Skeletal muscle tissue (tissue), 4 donors: ENCODE data around the gene SEMA4D. TPM values are rescaled to one million over a fixed set of nuclear protein-coding genes. Genes with fewer than 3 reads are reported as not detected.

ENCODE experiments used
- H3K27ac ChIP-seq: one replicate; pipeline ENCODE4 v1.7.0; 2013; ENCODE audit warnings: mild to moderate bottlenecking, low read depth, low read length, inconsistent platforms
- H3K27me3 ChIP-seq, 3 donors: one replicate each; pipeline ENCODE4 v1.7.0; 2013; ENCODE audit warnings: low read length in 3 of 3; ENCODE audit not compliant: control insufficient read depth in 3 of 3, insufficient read depth in 3 of 3
- H3K36me3 ChIP-seq, 3 donors: one replicate each; pipeline ENCODE4 v1.7.0; 2013; ENCODE audit warnings: low read length in 3 of 3; ENCODE audit not compliant: control insufficient read depth in 3 of 3, insufficient read depth in 3 of 3
- H3K4me1 ChIP-seq, 3 donors: one replicate each; pipeline ENCODE4 v1.7.0; 2013; ENCODE audit warnings: low read length in 3 of 3, mild to moderate bottlenecking in 3 of 3; ENCODE audit not compliant: control insufficient read depth in 3 of 3, insufficient read depth in 3 of 3
- H3K4me3 ChIP-seq, 3 donors: one replicate each; pipeline ENCODE4 v1.7.0; 2013; ENCODE audit warnings: low read length in 3 of 3
- H3K9ac ChIP-seq, 3 donors: one replicate each; pipeline ENCODE4 v1.7.0; 2013; ENCODE audit warnings: low read length in 3 of 3, mild to moderate bottlenecking in 3 of 3, moderate library complexity in 2 of 3, low read depth in 1 of 3
- H3K9me3 ChIP-seq, 3 donors: one replicate each; pipeline ENCODE4 v1.7.0; 2013; ENCODE audit warnings: low read length in 3 of 3; ENCODE audit not compliant: control insufficient read depth in 3 of 3
- total RNA-seq: library from RNA; depleted of rRNA; stranded (reverse); fragments of >200 nt; gene quantifications from one replicate; pipeline ENCODE4 v1.2.3, GENCODE V29; 2014
- donor health status: Osteomylitis.

SEMA4D gene
- total RNA-seq, 1 donor from 2014 or later, result 14.6 TPM

DNA sequence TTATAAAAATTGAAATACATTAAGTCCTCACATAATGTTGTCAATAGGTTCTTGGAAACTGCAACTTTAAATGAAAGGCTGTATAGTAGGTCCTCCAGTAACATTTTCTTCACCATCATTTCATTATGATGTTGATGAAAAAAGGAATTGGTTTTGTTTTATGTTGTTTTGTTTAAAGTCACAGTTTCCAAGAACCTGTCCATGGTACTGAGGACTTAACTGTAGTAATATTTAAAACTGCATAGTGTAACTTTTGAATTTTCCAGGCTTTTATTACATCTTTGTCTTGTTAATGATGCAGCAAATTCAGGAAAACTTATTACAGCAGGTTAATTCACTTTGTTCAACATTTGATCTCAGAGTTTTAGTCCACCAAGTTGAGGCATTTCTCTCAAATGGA lies 168.0 kb downstream of the SEMA4D start:
- no peak overlapping the region for H3K27ac ChIP-seq
- H3K27me3 ChIP-seq, result no peaks in the 10 kb centered on the region
- H3K4me3 ChIP-seq, result no peak overlapping the region
- peaks cover 36 to 68% (median 63%) of the 10 kb centered on the region in 3 donors for H3K36me3 ChIP-seq
- H3K9ac ChIP-seq, result no peak overlapping the region
- H3K4me1 ChIP-seq, result no peaks in the 10 kb centered on the region
- no peaks in the 10 kb centered on the region for H3K9me3 ChIP-seq

DNA sequence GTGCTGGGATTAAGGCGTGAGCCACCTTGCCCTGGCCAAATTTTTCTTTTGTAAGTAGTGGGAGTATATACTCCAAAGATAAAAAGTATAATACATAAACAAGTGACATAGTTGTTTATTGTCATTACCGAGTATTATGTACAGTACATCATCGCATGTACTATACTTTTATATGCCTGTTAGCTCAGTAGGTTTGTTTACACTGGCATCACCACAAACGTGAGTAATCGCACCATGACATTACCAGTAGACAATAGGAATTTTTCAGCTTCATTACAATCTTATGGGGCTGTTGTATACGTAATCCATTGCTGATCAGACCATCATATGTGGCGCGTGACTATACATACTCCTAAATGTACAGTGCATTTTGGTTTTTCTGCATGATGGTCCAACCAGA lies 169.8 kb downstream of the SEMA4D start:
- peaks cover 25 to 53% (median 45%) of the 10 kb centered on the region in 3 donors for H3K36me3 ChIP-seq

DNA sequence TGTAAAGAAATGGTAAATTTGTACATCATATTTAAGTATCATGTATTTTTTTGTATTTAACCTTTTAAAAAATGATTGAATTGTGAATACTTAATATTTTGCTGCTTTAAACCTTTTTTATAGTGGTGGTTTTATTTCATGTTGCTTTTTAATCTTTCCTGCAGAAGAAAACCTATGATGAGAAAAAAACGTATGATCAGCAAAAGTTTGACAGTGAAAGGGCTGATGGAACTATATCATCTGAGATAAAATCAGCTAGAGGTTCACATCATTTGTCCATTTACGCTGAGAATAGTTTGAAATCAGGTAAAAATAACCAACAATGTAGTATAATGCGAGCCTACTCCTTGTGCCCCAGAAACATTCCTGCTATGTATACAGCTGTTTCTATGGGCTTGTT lies 172.2 kb downstream of the SEMA4D start:
- no peak overlapping the region for H3K4me3 ChIP-seq
- H3K9ac ChIP-seq, result no peak overlapping the region
- no peak overlapping the region for H3K27ac ChIP-seq
- H3K27me3 ChIP-seq, result no peaks in the 10 kb centered on the region
- peaks cover 16 to 35% (median 34%) of the 10 kb centered on the region in 3 donors for H3K36me3 ChIP-seq
- H3K9me3 ChIP-seq, result no peaks in the 10 kb centered on the region
- peaks cover 10 to 29% (median 16%) of the 10 kb centered on the region in 3 donors for H3K4me1 ChIP-seq

More for the DNA sequence above, 169.8 kb downstream of the SEMA4D start:
- H3K4me1 ChIP-seq, result peaks cover 7 to 14% (median 10%) of the 10 kb centered on the region in 3 donors
- H3K9ac ChIP-seq, result no peak overlapping the region
- no peaks in the 10 kb centered on the region for H3K27me3 ChIP-seq
- H3K27ac ChIP-seq, result no peak overlapping the region
- no peak overlapping the region for H3K4me3 ChIP-seq
- H3K9me3 ChIP-seq, result no peaks in the 10 kb centered on the region

DNA sequence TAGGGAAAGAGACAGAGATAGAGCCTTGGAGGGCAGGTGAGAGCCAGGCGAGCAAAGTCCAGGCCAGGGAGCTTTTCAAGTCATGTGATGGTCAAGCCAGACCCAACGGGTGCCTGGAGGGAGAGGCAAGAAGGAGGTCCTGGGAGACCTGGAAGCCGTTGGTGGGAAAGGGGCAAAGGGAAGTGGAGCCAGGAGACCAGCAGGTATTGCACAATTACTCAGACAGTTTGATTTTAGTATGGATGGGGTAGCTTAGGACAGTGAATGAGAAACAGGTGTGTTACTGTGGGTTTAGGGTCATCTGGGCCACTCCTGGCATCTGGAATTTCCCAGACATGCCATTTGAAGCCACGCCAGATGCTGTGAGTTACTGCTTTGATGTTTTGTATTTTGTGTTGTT lies 174.5 kb downstream of the SEMA4D start:
- Histone ChIP-seq H3K27me3 (no peaks in the 10 kb centered on the region), H3K27ac (no peak overlapping the region), H3K36me3 (peaks cover 4 to 15% (median 13%) of the 10 kb centered on the region in 3 donors)

DNA sequence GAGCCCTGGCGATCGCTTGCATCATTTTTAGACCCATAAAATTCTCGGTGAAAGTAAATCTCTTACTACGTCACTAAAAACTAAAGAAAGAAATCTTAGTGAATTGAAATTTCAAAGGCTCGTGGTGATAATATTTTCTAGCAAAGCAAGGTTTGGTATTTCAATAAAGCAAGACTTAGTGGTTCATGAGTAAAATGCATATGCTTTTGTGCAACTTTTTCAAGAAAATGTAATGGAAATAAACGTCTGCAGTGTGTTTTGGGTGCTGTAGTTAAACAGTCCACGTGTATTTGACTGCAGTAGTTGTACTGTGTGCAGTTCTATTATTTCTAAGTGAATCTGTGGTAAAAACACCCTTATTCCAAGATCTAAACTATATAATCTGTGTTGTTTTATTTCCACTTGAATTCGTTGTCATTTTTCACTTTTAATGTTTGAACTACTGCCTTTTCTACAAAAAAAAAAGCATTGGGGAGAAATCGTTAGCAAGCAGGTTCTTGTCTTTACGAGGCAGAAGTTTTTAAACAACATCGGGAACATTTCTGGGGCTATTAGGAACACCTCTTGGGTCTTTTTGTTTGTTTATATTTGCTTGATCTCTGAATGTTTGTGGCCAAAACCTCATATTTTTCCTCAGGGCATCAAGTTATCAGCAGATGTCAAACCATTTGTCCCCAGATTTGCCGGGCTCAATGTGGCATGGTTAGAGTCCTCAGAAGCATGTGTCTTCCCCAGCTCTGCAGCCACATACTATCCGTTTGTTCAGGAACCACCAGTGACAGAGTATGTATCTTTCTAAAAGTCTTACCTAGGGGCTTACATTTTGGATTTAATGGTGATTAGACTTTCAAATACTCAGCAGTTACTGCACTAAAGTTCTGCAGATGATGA lies 178.7 kb downstream of the SEMA4D start:
- Histone ChIP-seq H3K27ac (peak overlapping the region; percentile 98), H3K36me3 (no peaks in the 10 kb centered on the region), H3K4me3 (peak overlapping the region; percentile 83 to 91 (median 83)), H3K9me3 (no peaks in the 10 kb centered on the region), H3K9ac (peak overlapping the region; percentile 91 to 97 (median 93)), H3K4me1 (peaks cover 22 to 50% (median 31%) of the 10 kb centered on the region in 3 donors), H3K27me3 (no peaks in the 10 kb centered on the region)

More for the DNA sequence above, 174.5 kb downstream of the SEMA4D start:
- peaks cover 22 to 42% (median 23%) of the 10 kb centered on the region in 3 donors for H3K4me1 ChIP-seq
- no peak overlapping the region for H3K4me3 ChIP-seq
- no peaks in the 10 kb centered on the region for H3K9me3 ChIP-seq
- no peak overlapping the region for H3K9ac ChIP-seq

DNA sequence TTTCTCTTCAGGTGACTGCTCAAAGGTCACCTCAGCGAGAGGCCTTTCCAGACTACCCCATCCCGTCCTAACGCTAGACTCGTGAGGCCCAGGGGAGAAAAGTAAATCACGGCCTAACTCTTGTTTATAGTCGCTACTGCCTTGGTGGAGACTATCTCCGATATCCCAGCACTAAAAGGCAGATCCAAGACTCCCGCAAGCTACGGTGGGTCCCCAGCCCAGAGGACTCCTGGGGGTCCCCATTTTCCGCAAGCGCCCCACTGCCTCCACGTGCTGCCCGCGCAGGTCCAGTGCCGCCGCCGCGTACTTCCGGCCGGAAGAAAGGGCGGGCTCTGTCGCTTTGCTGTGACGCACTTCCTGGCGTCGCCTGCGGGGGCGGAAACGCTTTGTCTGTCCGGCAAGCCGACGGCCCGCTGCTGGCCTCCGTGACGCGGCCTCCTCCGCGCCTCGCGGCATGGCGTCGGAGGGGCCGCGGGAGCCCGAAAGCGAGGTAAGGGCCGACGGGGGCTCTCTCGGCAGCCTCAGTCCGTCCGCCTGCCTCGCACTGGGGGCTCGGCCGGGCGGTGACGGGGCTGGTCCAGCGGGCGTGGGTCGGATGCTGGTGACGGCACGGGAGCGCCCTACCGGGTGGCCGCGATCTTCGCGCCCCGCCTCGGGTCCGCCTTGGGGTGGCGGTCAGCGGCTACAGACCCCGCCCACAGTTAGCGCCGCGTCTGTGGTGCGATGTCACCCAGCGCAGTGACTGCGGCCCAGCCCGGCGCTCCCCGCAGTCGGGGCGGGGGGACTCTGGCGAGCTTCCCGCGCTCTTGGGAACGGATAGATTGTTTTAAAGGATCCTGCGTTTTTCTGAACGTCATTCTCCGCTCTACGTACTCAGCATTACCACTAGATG lies 179.5 kb downstream of the SEMA4D start, which contains the start of gene SECISBP2:
TSS of gene SECISBP2 (plus strand) at position 378 of the 892 bp plus-strand sequence. CDS start at position 455, 77 bp downstream.
- H3K4me3 ChIP-seq, result peak within 1 kb of the TSS; percentile 83 to 91 (median 83)
- H3K36me3 ChIP-seq, result no peaks in the 10 kb centered on the region
- peak within 1 kb of the TSS; percentile 98 for H3K27ac ChIP-seq
- peak within 1 kb of the TSS; percentile 91 to 97 (median 93) for H3K9ac ChIP-seq
- peaks cover 18 to 41% (median 24%) of the 10 kb centered on the region in 3 donors for H3K4me1 ChIP-seq
- no peaks in the 10 kb centered on the region for H3K9me3 ChIP-seq
- peaks cover 0 to 6% (median 0%) of the 10 kb centered on the region in 3 donors for H3K27me3 ChIP-seq

DNA sequence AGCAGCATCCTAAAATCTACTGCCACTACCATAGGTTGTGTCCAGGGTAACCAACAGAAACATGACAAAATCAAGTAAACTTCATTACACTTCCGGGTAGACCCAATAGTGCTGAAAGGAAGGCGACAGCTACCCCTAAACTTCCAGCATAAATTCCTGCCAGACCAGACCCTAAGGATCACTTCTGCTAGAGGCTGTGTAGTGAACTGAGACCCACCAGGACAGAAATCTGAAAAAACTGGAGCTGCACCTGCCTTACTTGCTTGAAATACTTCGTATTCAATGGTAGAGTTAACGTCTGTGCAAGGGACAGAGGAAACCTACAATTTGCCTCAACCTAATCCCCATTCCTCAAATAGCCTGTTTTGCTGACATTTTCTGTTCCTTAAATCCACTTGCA lies 180.6 kb downstream of the SEMA4D start:
- H3K36me3 ChIP-seq, result no peaks in the 10 kb centered on the region
- peaks cover 0 to 9% (median 0%) of the 10 kb centered on the region in 3 donors for H3K27me3 ChIP-seq
- peak overlapping the region in 2 of 3 donors; percentile 43 to 83 for H3K4me3 ChIP-seq
- H3K27ac ChIP-seq, result no peak overlapping the region
- no peak overlapping the region for H3K9ac ChIP-seq
- H3K9me3 ChIP-seq, result no peaks in the 10 kb centered on the region
- H3K4me1 ChIP-seq, result peaks cover 15 to 33% (median 15%) of the 10 kb centered on the region in 3 donors

DNA sequence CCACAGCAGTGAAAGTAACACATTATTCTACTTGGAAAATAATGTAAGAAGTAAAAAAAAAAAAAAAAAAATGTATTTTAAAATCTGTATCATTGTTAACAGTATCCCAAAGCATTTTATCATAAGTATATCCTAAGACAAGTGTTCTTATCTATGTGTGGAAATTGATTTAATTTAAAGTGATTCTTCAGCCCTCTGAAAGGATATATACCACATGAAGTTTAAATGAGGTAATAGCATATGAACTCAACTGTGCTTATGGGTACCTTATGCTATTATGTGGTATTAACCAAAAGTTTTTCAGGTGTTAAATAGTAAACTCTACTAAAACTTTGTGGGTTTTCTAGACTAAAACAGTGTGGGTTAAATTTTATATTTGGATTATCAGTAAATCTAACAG lies 182.4 kb downstream of the SEMA4D start:
- no peak overlapping the region for H3K4me3 ChIP-seq
- H3K36me3 ChIP-seq, result no peaks in the 10 kb centered on the region
- no peak overlapping the region for H3K27ac ChIP-seq
- no peaks in the 10 kb centered on the region for H3K9me3 ChIP-seq
- H3K27me3 ChIP-seq, result peaks cover 0 to 9% (median 0%) of the 10 kb centered on the region in 3 donors
- H3K4me1 ChIP-seq, result peaks cover 18 to 33% (median 21%) of the 10 kb centered on the region in 3 donors
- H3K9ac ChIP-seq, result no peak overlapping the region

DNA sequence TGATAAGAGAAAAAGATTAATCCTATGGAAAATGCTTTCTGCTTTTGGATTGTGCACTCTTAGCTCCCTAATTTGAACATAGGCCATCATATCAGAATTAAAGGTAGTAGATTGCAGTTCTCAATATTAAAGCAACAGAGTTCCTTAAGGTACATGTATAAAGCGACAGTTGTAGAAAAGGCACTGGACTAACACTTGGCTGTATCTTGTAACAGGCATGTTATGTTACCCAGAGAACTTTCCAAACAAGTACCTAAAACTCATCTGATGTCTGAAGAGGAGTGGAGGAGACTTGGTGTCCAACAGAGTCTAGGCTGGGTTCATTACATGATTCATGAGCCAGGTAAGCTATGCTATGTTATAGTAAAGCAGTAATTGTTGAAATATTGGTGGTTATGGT lies 183.0 kb downstream of the SEMA4D start:
- Histone ChIP-seq H3K9ac (no peak overlapping the region), H3K36me3 (no peaks in the 10 kb centered on the region), H3K4me3 (no peak overlapping the region), H3K27me3 (peaks cover 0 to 9% (median 0%) of the 10 kb centered on the region in 3 donors), H3K27ac (no peak overlapping the region), H3K4me1 (peaks cover 16 to 33% (median 21%) of the 10 kb centered on the region in 3 donors), H3K9me3 (no peaks in the 10 kb centered on the region)
